HG03066 (cell line): Measurements from ENCODE around the gene SCARF2.
"Not testable (repeated sequence)": the region's sequence is repeated elsewhere in the genome, so short reads cannot be mapped to it uniquely, and the experiment has no call there.

Experiments used
- ATAC-seq: cut with Tn5 transposase; IDR thresholded peaks from one replicate; pipeline ENCODE4 v1.9.1; 2021; ENCODE audit warnings: low read depth; ENCODE audit not compliant: unreplicated experiment

The SCARF2 gene

GRCh38 chr22:20430101-20430719, 7.4 kb downstream of the SCARF2 start:
- ATAC-seq = no peak

- ATAC-seq = no peak
Observed at GRCh38 chr22:20429254-20430100, 8.1 kb downstream of the SCARF2 start.

GRCh38 chr22:20428496-20429253, 8.9 kb downstream of the SCARF2 start:
- ATAC-seq = no peak

DNA sequence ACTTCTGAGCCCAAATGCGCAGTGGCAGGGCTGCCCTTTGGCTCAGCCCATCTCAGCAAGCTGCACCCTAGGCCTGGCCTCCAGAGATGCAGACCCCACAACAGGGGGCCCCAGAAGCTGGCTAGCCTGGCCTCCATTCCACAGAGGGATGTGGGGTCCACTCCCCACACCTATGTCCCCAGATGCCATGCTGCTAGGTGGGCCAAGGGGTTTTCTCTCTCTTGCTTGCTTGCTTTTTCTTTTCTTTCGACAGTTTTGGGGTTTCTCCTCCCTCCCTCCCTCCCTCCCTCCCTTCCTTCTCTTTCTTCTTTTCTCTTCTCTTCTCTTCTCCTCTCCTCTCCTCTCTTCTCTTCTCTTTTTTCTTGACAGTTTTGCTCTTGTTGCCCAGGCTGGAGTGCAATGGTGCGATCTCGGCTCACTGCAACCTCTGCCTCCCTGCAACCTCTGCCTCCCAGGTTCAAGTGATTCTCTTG, 9.6 kb downstream of the SCARF2 start:
- no peak for ATAC-seq

DNA sequence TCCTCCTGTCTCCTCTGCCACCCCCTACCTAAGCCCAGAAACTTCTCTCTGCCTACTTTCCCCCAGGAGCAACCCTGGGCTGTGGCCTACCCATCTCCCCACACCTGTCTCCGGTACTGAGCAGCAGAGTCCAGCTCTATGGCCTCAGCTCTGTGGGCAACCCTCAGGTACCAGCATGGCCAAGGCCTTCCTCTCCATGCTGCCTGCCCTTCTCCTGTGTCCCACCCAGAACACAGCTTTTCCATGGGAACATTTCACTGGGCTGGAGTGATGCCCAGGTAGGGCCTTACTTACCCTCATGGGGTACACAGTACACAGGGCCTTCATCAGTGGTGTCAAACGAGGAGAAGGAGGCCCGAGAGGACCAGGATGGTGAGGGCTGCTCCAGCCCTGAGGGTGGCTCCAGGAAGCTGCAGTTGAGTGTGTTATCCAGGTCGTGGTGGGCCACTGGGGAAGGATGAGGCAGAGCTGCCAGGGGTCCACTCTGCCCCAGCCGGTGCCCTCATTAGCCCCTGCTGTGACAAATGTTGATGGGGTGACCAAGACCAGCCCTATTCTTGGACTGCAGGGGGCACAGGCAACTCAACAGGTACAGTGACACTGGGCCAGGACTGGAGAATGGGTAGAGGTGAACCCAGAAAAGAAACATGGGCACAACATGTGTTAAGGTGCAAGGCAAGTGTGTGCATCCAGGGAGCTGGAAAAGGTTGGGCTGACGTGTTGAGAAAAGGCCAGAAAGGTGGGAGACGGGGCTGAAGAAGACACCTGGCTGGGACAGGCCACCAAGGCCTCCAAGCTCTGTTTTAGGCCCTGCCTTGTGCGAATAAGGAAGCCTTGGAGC, 10.3 kb downstream of the SCARF2 start:
- no peak for ATAC-seq

DNA sequence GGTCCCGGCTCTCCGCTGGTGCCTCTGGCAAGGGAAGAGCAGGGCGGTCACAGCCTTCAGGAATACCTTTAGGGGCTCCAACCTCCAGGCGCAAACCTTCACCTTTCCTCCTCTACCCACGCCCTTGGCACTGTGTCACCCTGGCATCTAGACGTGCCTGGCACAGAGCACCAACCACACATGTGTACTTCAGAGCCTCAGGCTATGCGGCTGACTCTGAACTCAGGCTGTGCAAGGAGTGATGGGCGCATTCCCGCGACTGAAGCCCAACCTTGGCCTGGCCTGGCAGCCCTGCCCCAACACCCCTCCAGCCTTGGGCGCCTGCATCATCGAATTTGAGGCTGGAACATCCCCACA, 11.4 kb downstream of the SCARF2 start:
- no peak for ATAC-seq

DNA sequence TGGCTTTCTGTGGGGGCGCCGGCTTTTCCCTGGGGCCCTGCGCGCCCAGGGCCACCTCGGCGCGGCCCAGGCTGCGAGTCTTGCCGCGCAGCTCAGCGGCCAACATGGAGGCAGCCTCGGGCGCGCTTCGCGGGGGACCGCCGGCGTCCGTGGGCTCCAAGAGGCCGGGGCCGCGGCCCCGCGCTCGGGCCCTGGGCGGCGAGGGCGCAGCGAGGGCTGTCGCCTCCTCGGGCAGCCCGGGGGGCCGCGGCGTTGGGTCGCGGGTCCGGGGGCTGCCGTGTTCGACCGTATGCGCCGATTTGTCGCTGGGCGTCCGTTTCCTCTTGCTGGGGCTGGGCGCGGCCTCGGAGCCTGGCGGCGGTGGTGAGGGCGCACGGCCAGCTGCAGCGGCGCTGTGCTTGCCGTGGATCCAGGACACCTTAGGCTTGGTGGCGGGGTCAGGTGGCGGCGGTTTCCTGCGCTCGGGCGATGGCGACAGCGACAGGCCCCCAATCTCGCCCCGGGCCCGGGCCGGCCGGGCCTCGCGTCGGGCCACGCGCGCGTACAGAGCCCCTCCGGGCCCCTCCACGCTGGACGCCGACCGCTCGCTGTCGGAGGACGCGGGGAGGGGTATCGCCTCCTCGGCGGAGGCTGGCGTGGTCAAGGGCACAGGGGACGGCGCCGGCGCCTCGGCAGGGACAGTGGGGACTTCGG, 11.9 kb downstream of the SCARF2 start:
- no peak for ATAC-seq

GRCh38 chr22:20424932-20425565, 12.6 kb downstream of the SCARF2 start:
- ATAC-seq = no peak

- ATAC-seq = no peak
Observed at GRCh38 chr22:20424568-20424931, 13.1 kb downstream of the SCARF2 start.

- no peak for ATAC-seq
Observed at GRCh38 chr22:20423906-20424551, 13.6 kb downstream of the SCARF2 start.

DNA sequence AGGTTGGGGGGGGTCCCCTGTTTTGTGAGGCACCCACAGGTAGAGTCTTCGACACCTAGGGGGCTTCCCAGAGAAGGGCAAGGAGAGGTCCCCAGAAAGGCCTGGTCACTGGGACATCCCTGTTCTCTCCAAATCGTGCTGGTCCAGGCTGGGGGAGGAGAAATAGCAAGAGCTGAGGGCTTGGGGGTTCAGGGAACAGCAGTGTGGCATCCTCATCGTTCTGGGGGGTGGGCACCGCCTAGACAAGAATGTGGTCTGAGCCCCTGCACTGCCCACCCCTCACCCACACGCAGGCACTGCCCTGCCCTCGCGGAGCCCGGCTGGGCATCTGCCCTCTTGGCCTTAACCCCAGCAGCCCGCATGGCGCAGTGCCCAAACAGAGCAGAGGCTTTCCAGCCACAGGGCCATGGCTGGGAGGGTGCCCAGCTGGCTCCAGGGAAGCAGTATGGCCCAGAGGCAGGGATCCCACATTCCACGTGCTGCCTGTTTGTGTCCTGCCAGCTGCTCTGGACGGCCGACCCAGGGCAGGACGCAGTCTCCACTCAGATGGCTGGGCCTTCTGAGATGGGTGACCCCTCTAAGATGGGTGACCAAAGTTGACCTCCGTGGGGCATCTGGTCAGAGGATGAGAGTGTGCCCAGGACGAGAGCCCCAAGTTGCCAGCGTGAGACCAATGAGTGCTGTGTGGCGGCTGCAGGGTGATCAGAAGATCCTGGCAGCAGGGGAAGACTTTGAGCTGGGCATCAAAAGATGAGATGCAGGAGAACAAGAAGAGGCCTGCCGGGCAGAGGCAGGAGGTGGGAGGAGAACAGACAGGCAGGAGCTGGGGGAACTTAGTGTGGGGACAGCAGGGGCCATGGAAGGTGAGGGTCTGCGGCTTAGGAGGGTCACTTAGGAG, 14.4 kb downstream of the SCARF2 start:
- no peak for ATAC-seq

GRCh38 chr22:20422271-20423007, 15.2 kb downstream of the SCARF2 start:
- ATAC-seq = no peak

DNA sequence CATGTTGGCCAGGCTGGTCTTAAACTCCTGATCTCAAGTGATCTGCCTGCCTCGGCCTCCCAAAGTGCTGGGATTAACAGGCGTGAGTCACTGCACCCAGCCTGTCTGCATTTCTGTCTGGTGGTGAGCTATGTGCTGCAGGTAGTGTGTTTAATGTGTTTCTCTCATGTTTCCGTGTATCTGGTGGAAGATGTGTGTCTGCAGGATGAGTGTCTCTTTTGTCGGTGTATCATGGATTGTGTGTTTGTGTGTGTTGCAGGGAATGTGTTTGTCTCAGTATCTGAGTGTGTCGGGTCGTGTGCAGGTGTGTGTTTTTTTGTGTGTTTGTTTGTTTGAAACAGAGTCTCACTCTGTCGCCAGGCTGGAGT, 16.1 kb downstream of the SCARF2 start:
- ATAC-seq = no peak

DNA sequence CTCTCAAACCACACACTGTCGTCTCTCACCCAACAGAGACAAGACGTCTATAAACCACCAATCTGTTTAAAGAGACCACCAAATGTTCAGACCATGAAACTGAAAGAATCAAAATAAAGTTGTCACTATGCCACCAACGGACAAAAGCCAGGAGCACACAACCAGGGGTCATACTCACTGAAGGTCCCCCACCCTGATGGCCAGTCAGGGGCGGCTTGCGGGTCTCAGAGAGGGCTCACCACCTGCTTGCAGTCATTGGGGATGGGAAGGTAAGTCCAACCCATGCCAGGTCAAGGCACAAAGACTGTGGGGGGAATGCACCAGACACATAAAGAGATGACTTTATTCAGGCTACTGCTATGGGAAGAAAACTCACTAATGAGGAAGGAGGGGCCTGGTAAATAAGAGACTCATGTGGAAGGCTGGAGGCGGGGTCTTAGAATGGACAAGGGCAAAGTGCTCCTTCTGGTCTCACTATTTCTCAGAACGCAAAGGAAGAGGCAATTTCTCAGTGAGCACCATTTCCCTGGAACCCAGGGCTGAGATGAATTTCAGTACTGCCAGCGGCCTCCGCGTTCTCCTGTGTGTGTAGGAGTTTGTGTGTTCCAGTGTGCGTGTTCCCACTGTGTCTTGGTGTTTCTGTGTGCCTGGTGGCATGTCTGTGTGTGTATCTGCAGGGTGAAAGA, 17.3 kb downstream of the SCARF2 start:
- ATAC-seq = no peak

GRCh38 chr22:20419664-20419951, 18.0 kb downstream of the SCARF2 start:
- no peak for ATAC-seq

GRCh38 chr22:20418211-20418788, 19.3 kb downstream of the SCARF2 start:
- no peak for ATAC-seq

DNA sequence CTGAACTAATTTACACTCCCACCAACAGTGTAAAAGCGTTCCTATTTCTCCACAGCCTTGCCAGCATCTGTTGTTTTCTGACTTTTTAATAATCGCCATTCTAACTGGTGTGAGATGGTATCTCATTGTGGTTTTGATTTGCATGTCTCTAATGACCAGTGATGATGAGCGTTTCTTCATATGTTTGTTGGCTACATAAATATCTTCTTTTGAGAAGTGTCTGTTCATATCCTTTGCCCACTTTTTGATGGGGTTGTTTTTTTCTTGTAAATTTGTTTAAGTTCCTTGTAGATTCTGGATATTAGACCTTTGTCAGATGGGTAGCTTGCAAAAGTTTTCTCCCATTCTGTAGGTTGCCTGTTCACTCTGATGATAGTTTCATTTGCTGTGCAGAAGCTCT, 21.9 kb downstream of the SCARF2 start:
- not testable (repeated sequence) for ATAC-seq
